Upper lobe of right lung (tissue), 1 donor: Measurements from ENCODE around the gene RANBP3. TPM values are rescaled to one million over a fixed set of nuclear protein-coding genes. Genes with fewer than 3 reads are reported as not detected.

Experiments
- ATAC-seq: fragments of 200-7000 bp; cut with Tn5 transposase; one replicate; pipeline ENCODE4 v1.9.1; 2020; ENCODE audit warnings: mild to moderate bottlenecking, moderate library complexity
- DNase-seq: peaks from one replicate; pipeline ENCODE4 v3.0.0-alpha.2; 2020
- H3K27ac ChIP-seq: fragments of 200-600 bp; one replicate; pipeline ENCODE4 v1.8.0; 2022
- H3K27me3 ChIP-seq: fragments of 200-600 bp; one replicate; pipeline ENCODE4 v1.8.0; 2022; ENCODE audit warnings: mild to moderate bottlenecking
- H3K36me3 ChIP-seq: fragments of 200-600 bp; one replicate; pipeline ENCODE4 v1.8.0; 2022
- H3K4me1 ChIP-seq: fragments of 200-600 bp; one replicate; pipeline ENCODE4 v1.8.0; 2022
- H3K4me3 ChIP-seq: fragments of 200-600 bp; one replicate; pipeline ENCODE4 v1.8.0; 2022; ENCODE audit warnings: mild to moderate bottlenecking
- H3K9me3 ChIP-seq: fragments of 200-600 bp; one replicate; pipeline ENCODE4 v1.8.0; 2022
- CTCF ChIP-seq: fragments of 200-600 bp; IDR thresholded peaks from one replicate; pipeline ENCODE4 v1.8.0; 2022; ENCODE audit warnings: antibody characterized with exemption
- intact Hi-C: fragments of 100-400 bp; cut with DNase I; formaldehyde crosslinking; loops from one replicate; pipeline ENCODE4 v1.11.0; 2022
- total RNA-seq: library from RNA; stranded (reverse); fragmentation: NEBNext Ultra II Directional; extraction: Animal tissue kit (Norgen Biotek cat#: 25700); gene quantifications from one replicate; pipeline ENCODE4 v1.2.1, GENCODE V29; 2021
- donor health status: DM: no; HTN: yes; CAD: no; lungs with severe emphysema.

RANBP3 gene
- total RNA-seq, 1 donor from 2014 or later = 65.5 TPM

- intact Hi-C loops = no loop called here
- H3K27me3 ChIP-seq = no peaks in the 10 kb centered on the region
- peaks cover 5% of the 10 kb centered on the region for H3K36me3 ChIP-seq
- H3K9me3 ChIP-seq = no peaks in the 10 kb centered on the region
- ATAC-seq (no peak), DNase-seq (no peak)
- no peak overlapping the region for H3K4me3 ChIP-seq
- peak overlapping the region; percentile 88 for H3K27ac ChIP-seq
- H3K4me1 ChIP-seq = peaks cover 51% of the 10 kb centered on the region
- no peak for TF ChIP-seq CTCF
Observed at GRCh38 chr19:5960005-5961001, 17.6 kb downstream of the RANBP3 start.

GRCh38 chr19:5959260-5960004 lies 18.5 kb downstream of the RANBP3 start:
- Histone ChIP-seq H3K4me1 (peaks cover 56% of the 10 kb centered on the region), H3K9me3 (no peaks in the 10 kb centered on the region), H3K36me3 (peaks cover 5% of the 10 kb centered on the region), H3K27ac (peak overlapping the region; percentile 88), H3K4me3 (no peak overlapping the region), H3K27me3 (no peaks in the 10 kb centered on the region)
- DNase-seq = no peak
- intact Hi-C loops = no loop called here
- ATAC-seq = no peak
- no peak for TF ChIP-seq CTCF

- no peak overlapping the region for H3K27ac ChIP-seq
- H3K27me3 ChIP-seq = no peaks in the 10 kb centered on the region
- intact Hi-C loops = no loop called here
- peaks cover 62% of the 10 kb centered on the region for H3K4me1 ChIP-seq
- H3K36me3 ChIP-seq = peaks cover 5% of the 10 kb centered on the region
- ATAC-seq (no peak), DNase-seq (no peak)
- TF ChIP-seq CTCF = no peak
- H3K4me3 ChIP-seq = no peak overlapping the region
- H3K9me3 ChIP-seq = no peaks in the 10 kb centered on the region
Observed at GRCh38 chr19:5958851-5959122, 19.2 kb downstream of the RANBP3 start.

- DNase-seq (no peak), ATAC-seq (no peak)
- TF ChIP-seq CTCF = no peak
- intact Hi-C loops = no loop called here
- H3K4me3 ChIP-seq = no peak overlapping the region
- peaks cover 65% of the 10 kb centered on the region for H3K4me1 ChIP-seq
- peaks cover 5% of the 10 kb centered on the region for H3K36me3 ChIP-seq
- no peak overlapping the region for H3K27ac ChIP-seq
- no peaks in the 10 kb centered on the region for H3K9me3 ChIP-seq
- no peaks in the 10 kb centered on the region for H3K27me3 ChIP-seq
Observed at GRCh38 chr19:5958074-5958850, 19.7 kb downstream of the RANBP3 start.

- no peak overlapping the region for H3K27ac ChIP-seq
- DNase-seq = no peak
- peaks cover 5% of the 10 kb centered on the region for H3K36me3 ChIP-seq
- TF ChIP-seq CTCF = no peak
- no peak for ATAC-seq
- H3K9me3 ChIP-seq = no peaks in the 10 kb centered on the region
- H3K4me3 ChIP-seq = no peak overlapping the region
- no peaks in the 10 kb centered on the region for H3K27me3 ChIP-seq
- H3K4me1 ChIP-seq = peaks cover 65% of the 10 kb centered on the region
- intact Hi-C loops = no loop called here
Observed at GRCh38 chr19:5957170-5957569, 20.8 kb downstream of the RANBP3 start.
